ENCODE data around the gene PCK2. TPM values are rescaled to one million over a fixed set of nuclear protein-coding genes. Genes with fewer than 3 reads are reported as not detected.
A peak's percentile ranks its signal among the peaks of the same experiment; 100 is the strongest.

PCK2 gene
- total and polyA plus RNA-seq, 2 of the 8 experiments (the other 6 are each of a cell fraction or from before 2014, with no cell fraction given): 81.9 to 115 TPM

GRCh38 chr14:24132061-24132685, 38.1 kb downstream of the PCK2 start:
- Histone ChIP-seq H4K8ac (ENCODE audit: extremely low read depth, insufficient read depth, low read length) (no peak overlapping the region), H3K79me1 (ENCODE audit: low read depth, low read length) (no peaks in the 10 kb centered on the region), H4K20me1 (replicated peaks in 1 of 2; ENCODE audit: control insufficient read depth in 1 of 2, insufficient read depth in 2 of 2, low read length in 2 of 2) (no peaks in the 10 kb centered on the region), H2BK20ac (ENCODE audit: low read length) (no peak overlapping the region), H3K56ac (replicated peaks; ENCODE audit: insufficient read length, low read depth, low read length) (no peak overlapping the region), H2BK15ac (ENCODE audit: low read length) (no peak overlapping the region), H2BK12ac (ENCODE audit: low read depth, low read length) (peak overlapping the region; percentile 29; the same call in 1 of the 2 replicates), H3K79me2 (ENCODE audit: control insufficient read depth in 1 of 2, insufficient read depth in 2 of 2, low read length in 2 of 2) (no peaks in the 10 kb centered on the region), H3K14ac (ENCODE audit: insufficient read length) (no peak overlapping the region), H2AK5ac (ENCODE audit: low read depth, low read length) (no peak overlapping the region), H2BK120ac (replicated peaks; ENCODE audit: low read depth, low read length) (no peak overlapping the region), H3K4me2 (ENCODE audit: insufficient read depth in 1 of 2, low read depth in 2 of 2, low read length in 2 of 2) (no peak overlapping the region), H3K23ac (ENCODE audit: insufficient read length) (no peak overlapping the region), H3K9me3 (ENCODE audit: insufficient read depth in 2 of 2, low read depth in 1 of 2, low read length in 1 of 2) (no peaks in the 10 kb centered on the region), H4K5ac (ENCODE audit: insufficient read length, low read depth, low read length) (no peak overlapping the region), H3K9ac (replicated peaks in 1 of 4; ENCODE audit: extremely low read depth in 1 of 4, low read depth in 3 of 4, low read length in 3 of 4) (peak overlapping the region in 1 of 4 experiments; percentile 15; a peak in 2 of 7 replicates), H3K4me3 (ENCODE audit: extremely low read depth in 1 of 4, insufficient read depth in 2 of 4, low read depth in 3 of 4, low read length in 4 of 4) (no peak overlapping the region), H3K27ac (ENCODE audit: low read depth, low read length) (0 out of 2 replicates have a peak overlapping the region, but pooled peaks have one; percentile 15), H3K27me3 (replicated peaks in 1 of 4; ENCODE audit: control insufficient read depth in 3 of 4, extremely low read depth in 1 of 4, insufficient read depth in 3 of 4, low read length in 3 of 4) (no peaks in the 10 kb centered on the region), H4K91ac (replicated peaks; ENCODE audit: insufficient read length, low read length) (no peak overlapping the region), H3K18ac (ENCODE audit: extremely low read depth, low read length) (no peak overlapping the region; the same call in 1 of the 2 replicates), H3K23me2 (ENCODE audit: low read depth, low read length) (peaks cover 5% of the 10 kb centered on the region; the same call in 1 of the 2 replicates), H3K4ac (replicated peaks; ENCODE audit: insufficient read length, low read depth, low read length) (no peak overlapping the region), H2BK5ac (ENCODE audit: low read depth, low read length) (peak overlapping the region; percentile 60; the same call in 1 of the 2 replicates), H3K4me1 (replicated peaks in 1 of 4; ENCODE audit: control insufficient read depth in 3 of 4, insufficient read depth in 4 of 4, low read length in 3 of 4) (peaks cover 0 to 10% (median 5%) of the 10 kb centered on the region in 4 experiments; a peak in 4 of 7 replicates), H2AFZ (ENCODE audit: low read length) (no peak overlapping the region), H3K36me3 (ENCODE audit: control insufficient read depth in 2 of 4, insufficient read depth in 4 of 4, low read length in 3 of 4) (no peaks in the 10 kb centered on the region)
- POLR2A ChIA-PET (ENCODE audit: partially characterized antibody): interaction anchor here (0.9 to 11.1 kb wide), 8 partner anchors 9 to 82 kb away, joined by 3 to 100 read pairs (median 6); partner anchors contain the start of genes DCAF11, EMC9 and NRL
- CTCF ChIA-PET (ENCODE audit: partially characterized antibody): interaction anchor here (0.8 kb wide), 1 partner anchor 47 kb away, joined by 3 read pairs; no protein-coding TSS in a partner anchor
- FAIRE-seq (no peak), DNase-seq (ENCODE audit: low read depth in 1 of 2, low spot score in 2 of 2) (no peak)
- WGBS, 2 experiments (ENCODE audit: extremely low coverage in 1 of 2, insufficient coverage in 1 of 2, insufficient read length in 1 of 2, insufficient replicate concordance in 2 of 2, low coverage in 1 of 2, low lambda C conversion rate in 2 of 2, missing lambda C conversion rate in 1 of 2): 87% methylated on average over 23 of the region's 24 CpGs; no CpG with 5 or more reads in 1 of the 2 experiments
- TF ChIP-seq TCF12 (IDR thresholded peaks at IDR 0.05; ENCODE audit: low read depth, low read length): no peak
- TF ChIP-seq NANOG (IDR thresholded peaks at IDR 0.05; ENCODE audit: insufficient read depth, low read depth, low read length, poor library complexity, severe bottlenecking): no peak
- TF ChIP-seq TEAD4 (IDR thresholded peaks at IDR 0.05; ENCODE audit: low read depth, low read length): no peak
- TF ChIP-seq JUND (IDR thresholded peaks at IDR 0.05; ENCODE audit: low read length): no peak

Data from H1 (cell line).